ENCODE measurements around the gene MPPED1.
A peak's percentile ranks its signal among the peaks of the same experiment; 100 is the strongest.

MPPED1 gene

DNA sequence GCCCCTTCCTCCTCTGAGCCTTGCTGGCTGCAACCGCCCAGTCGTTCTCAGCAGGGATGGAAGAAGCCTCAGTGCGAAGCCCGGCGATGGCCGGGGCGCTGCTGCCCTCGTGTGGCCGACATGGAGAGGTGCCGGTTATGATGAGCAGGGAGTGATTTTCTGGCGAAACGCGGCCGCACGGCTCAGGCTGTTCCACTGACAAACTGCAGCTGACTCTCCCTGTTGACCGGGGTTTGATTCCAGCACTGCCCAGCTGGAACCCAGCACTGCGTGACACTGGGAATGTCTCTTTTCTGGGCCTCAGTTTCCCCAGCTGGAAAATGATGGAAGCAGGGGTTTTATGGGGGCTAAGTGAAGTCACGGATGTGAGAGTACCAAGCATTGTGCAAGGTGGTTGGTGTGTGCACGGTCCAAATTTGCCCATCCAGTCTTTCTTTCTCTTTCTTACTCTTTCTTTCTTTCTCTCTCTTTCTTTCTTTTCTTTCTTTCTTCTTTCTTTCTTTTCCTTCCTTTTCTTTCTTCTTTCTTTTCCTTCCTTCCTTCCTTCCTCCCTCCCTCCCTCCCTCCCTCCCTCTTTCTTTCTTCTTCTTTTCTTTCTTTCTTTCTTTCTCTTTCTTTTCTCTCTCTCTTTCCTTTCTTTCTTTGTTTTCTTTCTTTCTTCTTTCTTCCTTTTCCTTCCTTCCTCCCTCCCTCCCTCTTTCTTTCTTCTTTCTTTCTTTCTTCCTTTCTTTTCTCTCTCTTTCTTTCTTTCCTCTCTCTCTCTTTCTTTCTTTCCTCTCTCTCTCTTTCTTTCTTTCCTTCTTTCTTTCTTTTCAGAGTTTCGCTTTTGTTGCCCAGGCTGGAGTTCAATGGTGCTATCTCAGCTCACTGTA, 25.8 kb upstream of the MPPED1 start:
- no peak for DNase-seq (ENCODE audit: low read depth)
- TF ChIP-seq, protein P1, sequence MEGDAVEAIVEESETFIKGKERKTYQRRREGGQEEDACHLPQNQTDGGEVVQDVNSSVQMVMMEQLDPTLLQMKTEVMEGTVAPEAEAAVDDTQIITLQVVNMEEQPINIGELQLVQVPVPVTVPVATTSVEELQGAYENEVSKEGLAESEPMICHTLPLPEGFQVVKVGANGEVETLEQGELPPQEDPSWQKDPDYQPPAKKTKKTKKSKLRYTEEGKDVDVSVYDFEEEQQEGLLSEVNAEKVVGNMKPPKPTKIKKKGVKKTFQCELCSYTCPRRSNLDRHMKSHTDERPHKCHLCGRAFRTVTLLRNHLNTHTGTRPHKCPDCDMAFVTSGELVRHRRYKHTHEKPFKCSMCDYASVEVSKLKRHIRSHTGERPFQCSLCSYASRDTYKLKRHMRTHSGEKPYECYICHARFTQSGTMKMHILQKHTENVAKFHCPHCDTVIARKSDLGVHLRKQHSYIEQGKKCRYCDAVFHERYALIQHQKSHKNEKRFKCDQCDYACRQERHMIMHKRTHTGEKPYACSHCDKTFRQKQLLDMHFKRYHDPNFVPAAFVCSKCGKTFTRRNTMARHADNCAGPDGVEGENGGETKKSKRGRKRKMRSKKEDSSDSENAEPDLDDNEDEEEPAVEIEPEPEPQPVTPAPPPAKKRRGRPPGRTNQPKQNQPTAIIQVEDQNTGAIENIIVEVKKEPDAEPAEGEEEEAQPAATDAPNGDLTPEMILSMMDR (IDR thresholded peaks at IDR 0.05; ENCODE audit: control insufficient read depth, insufficient read depth, low read depth, low read length, missing control alignments), result peak; percentile 95
- H3K4me3 ChIP-seq (ENCODE audit: control insufficient read depth, low read depth, low read length), result no peak overlapping the region

DNA sequence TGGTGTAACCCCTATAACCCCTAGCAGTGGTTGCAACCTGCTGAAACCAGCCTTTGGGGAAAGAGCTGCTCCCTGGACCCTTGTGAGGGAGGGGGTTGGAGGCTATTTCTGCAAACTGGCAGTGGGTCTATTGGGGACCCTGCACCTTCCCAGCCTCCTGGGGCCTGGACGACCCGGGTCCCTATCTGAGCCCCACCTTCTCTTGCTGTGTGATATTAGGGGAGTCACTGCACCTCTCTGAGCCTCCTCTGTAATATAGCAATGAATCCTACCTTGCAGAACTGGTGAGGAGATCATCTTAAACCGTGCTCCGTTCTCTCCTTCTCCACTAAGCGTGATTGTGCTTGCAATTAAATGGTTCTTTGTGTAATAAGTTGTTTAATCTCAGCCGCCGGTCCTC, 24.0 kb upstream of the MPPED1 start:
- DNase-seq (ENCODE audit: low read depth), result no peak
- no peak overlapping the region for H3K4me3 ChIP-seq (ENCODE audit: control insufficient read depth, low read depth, low read length)
- TF ChIP-seq, protein P1 (IDR thresholded peaks at IDR 0.05; ENCODE audit: control insufficient read depth, insufficient read depth, low read depth, low read length, missing control alignments), result no peak

- DNase-seq (ENCODE audit: low read depth), result no peak
- TF ChIP-seq, protein P1 (IDR thresholded peaks at IDR 0.05; ENCODE audit: control insufficient read depth, insufficient read depth, low read depth, low read length, missing control alignments), result peak; percentile 97
- no peak overlapping the region for H3K4me3 ChIP-seq (ENCODE audit: control insufficient read depth, low read depth, low read length)
Measured at GRCh38 chr22:43388420-43388851, 23.4 kb upstream of the MPPED1 start.

GRCh38 chr22:43389227-43389836, 22.5 kb upstream of the MPPED1 start:
- DNase-seq (ENCODE audit: low read depth), result no peak
- TF ChIP-seq, protein P1 (IDR thresholded peaks at IDR 0.05; ENCODE audit: control insufficient read depth, insufficient read depth, low read depth, low read length, missing control alignments), result no peak

GRCh38 chr22:43390166-43390565, 21.6 kb upstream of the MPPED1 start:
- no peak for DNase-seq (ENCODE audit: low read depth)
- TF ChIP-seq, protein P1 (IDR thresholded peaks at IDR 0.05; ENCODE audit: control insufficient read depth, insufficient read depth, low read depth, low read length, missing control alignments), result no peak
- H3K4me3 ChIP-seq (ENCODE audit: control insufficient read depth, low read depth, low read length), result no peak overlapping the region

More at GRCh38 chr22:43389227-43389836, 22.5 kb upstream of the MPPED1 start:
- no peak overlapping the region for H3K4me3 ChIP-seq (ENCODE audit: control insufficient read depth, low read depth, low read length)

GRCh38 chr22:43390872-43391271, 20.9 kb upstream of the MPPED1 start:
- DNase-seq (ENCODE audit: low read depth), result no peak
- TF ChIP-seq, protein P1 (IDR thresholded peaks at IDR 0.05; ENCODE audit: control insufficient read depth, insufficient read depth, low read depth, low read length, missing control alignments), result no peak
- H3K4me3 ChIP-seq (ENCODE audit: control insufficient read depth, low read depth, low read length), result no peak overlapping the region
